Uterus (tissue), 4 donors: ENCODE results near the gene ME3. TPM values are rescaled to one million over a fixed set of nuclear protein-coding genes. Genes with fewer than 3 reads are reported as not detected.
A peak's percentile ranks its signal among the peaks of the same experiment; 100 is the strongest.

ENCODE experiments used
- DNase-seq, 2 donors: peaks; one replicate each; pipeline ENCODE4 v3.0.0-alpha.2; 2019 to 2020
- H3K27ac ChIP-seq, 2 donors: fragments of 200-600 bp; sonication (generic); 1 replicate in 1 of 2; 2 replicates in 1 of 2; pipeline ENCODE4 v1.5.1; 2016 to 2018
- H3K27me3 ChIP-seq, 2 donors: fragments of 200-600 bp; sonication (generic); one replicate each; pipeline ENCODE4 v1.5.1; 2018 to 2019; ENCODE audit warnings: control low read depth in 1 of 2
- H3K36me3 ChIP-seq, 2 donors: fragments of 200-600 bp; sonication (generic); one replicate each; pipeline ENCODE4 v1.5.1; 2019; ENCODE audit warnings: control low read depth in 1 of 2
- H3K4me1 ChIP-seq, 2 donors: fragments of 200-600 bp; sonication (generic); one replicate each; pipeline ENCODE4 v1.5.1; 2018 to 2019; ENCODE audit warnings: control low read depth in 1 of 2
- H3K4me3 ChIP-seq, 2 donors: fragments of 200-600 bp; sonication (generic); 1 replicate in 1 of 2; 2 replicates in 1 of 2; pipeline ENCODE4 v1.5.1; 2018 to 2019; ENCODE audit warnings: mild to moderate bottlenecking in 1 of 2
- H3K9me3 ChIP-seq, 2 donors: fragments of 200-600 bp; sonication (generic); one replicate each; pipeline ENCODE4 v1.5.1; 2019; ENCODE audit warnings: control low read depth in 1 of 2
- CTCF ChIP-seq, 4 experiments: fragments of 200-600 bp in 2 of 4; fragments of 450-650 bp in 2 of 4; sonication (generic) in 2 of 4; IDR thresholded peaks; one replicate each; pipeline ENCODE4 v1.5.1; 2016 to 2019; ENCODE audit warnings: antibody characterized with exemption in 4 of 4, mild to moderate bottlenecking in 2 of 4, moderate library complexity in 1 of 4
- POLR2A ChIP-seq, 2 donors: fragments of 450-650 bp; IDR thresholded peaks; one replicate each; pipeline ENCODE4 v1.6.1; 2016; ENCODE audit warnings: antibody characterized with exemption in 2 of 2, mild to moderate bottlenecking in 1 of 2, moderate library complexity in 1 of 2
- intact Hi-C: fragments of 100-400 bp; cut with DNase I; formaldehyde crosslinking; loops from one replicate; pipeline ENCODE4 v1.15.1; 2023; ENCODE audit warnings: low total_unique reads
- total RNA-seq, 4 donors: library from RNA; depleted of rRNA in 3 of 4; stranded (reverse); fragments of >200 nt in 3 of 4; gene quantifications; one replicate each; pipeline versions ENCODE4 v1.1.0 to v1.2.4, GENCODE V29; 2014 to 2023
- donor health status: DM: yes; HTN: yes; CAD: no.

Gene ME3
- total RNA-seq, 4 donors from 2014 or later: 44.3 to 169 (median 54.2) TPM

DNA sequence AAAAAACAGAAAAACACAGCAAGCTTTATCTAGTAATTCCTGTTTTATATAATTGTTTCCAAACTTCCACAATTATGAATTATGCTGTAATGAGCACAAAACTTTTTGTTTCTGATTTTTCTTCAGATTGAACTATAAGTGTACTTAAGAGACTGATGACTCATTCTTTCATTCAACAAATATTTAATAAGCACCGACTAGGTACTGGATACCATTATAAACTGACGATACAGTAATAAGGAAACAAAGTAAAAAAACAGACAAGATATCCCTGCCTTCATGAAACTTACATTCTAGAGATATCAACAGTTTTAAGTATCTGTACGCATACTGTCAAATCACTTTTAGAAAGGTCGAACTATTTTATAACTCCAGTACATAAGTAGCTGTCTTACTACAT, 78.6 kb downstream of the ME3 start:
- no peak for DNase-seq
- no peaks in the 10 kb centered on the region for H3K9me3 ChIP-seq
- H3K36me3 ChIP-seq: no peaks in the 10 kb centered on the region
- H3K27me3 ChIP-seq: no peaks in the 10 kb centered on the region
- H3K4me3 ChIP-seq: no peak overlapping the region
- intact Hi-C loops: no loop called here
- H3K4me1 ChIP-seq: peaks cover 0 to 12% of the 10 kb centered on the region in 2 donors
- TF ChIP-seq CTCF (IDR thresholded peaks at IDR 0.05) (no peak), POLR2A (IDR thresholded peaks at IDR 0.05) (no peak)
- peak overlapping the region in 1 of 2 donors; percentile 3 for H3K27ac ChIP-seq

GRCh38 chr11:86592659-86593451, 79.6 kb downstream of the ME3 start:
- Histone ChIP-seq H3K9me3 (no peaks in the 10 kb centered on the region), H3K27me3 (no peaks in the 10 kb centered on the region), H3K4me1 (peaks cover 0 to 12% of the 10 kb centered on the region in 2 donors), H3K27ac (peak overlapping the region in 1 of 2 donors; percentile 60), H3K4me3 (no peak overlapping the region), H3K36me3 (no peaks in the 10 kb centered on the region)
- TF ChIP-seq POLR2A (IDR thresholded peaks at IDR 0.05): no peak
- no peak for TF ChIP-seq CTCF (IDR thresholded peaks at IDR 0.05)
- intact Hi-C loops: no loop called here
- DNase-seq: peak; percentile 26 to 63

- H3K4me3 ChIP-seq: no peak overlapping the region
- no peaks in the 10 kb centered on the region for H3K36me3 ChIP-seq
- no peaks in the 10 kb centered on the region for H3K27me3 ChIP-seq
- no peaks in the 10 kb centered on the region for H3K9me3 ChIP-seq
- H3K27ac ChIP-seq: peak overlapping the region in 1 of 2 donors; percentile 60
- intact Hi-C loops: no loop called here
- DNase-seq: no peak
- peaks cover 0 to 8% of the 10 kb centered on the region in 2 donors for H3K4me1 ChIP-seq
- TF ChIP-seq POLR2A (IDR thresholded peaks at IDR 0.05) (no peak), CTCF (IDR thresholded peaks at IDR 0.05) (no peak)
Observed at GRCh38 chr11:86592047-86592591, 80.3 kb downstream of the ME3 start.

DNA sequence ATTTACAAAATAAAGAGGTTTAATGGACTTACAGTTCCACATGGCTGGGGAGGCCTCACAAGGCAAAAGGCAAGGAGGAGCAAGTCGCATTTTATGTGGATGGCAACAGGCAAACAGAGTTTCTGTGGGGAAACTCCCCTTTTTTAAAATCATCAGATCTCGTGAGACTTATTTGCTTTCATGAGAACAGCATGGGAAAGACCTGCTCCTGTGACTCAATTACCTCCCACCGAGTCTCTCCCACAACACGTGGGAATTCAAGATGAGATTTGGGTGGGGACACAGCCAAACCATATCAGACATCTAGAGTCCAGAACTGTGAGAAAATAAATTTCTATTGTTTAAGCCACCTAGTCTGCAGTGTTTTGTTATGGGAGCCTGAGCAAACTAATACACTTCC, 80.8 kb downstream of the ME3 start:
- peaks cover 0 to 5% of the 10 kb centered on the region in 2 donors for H3K4me1 ChIP-seq
- TF ChIP-seq POLR2A (IDR thresholded peaks at IDR 0.05): no peak
- TF ChIP-seq CTCF (IDR thresholded peaks at IDR 0.05): no peak
- no peak for DNase-seq
- H3K4me3 ChIP-seq: no peak overlapping the region
- no peaks in the 10 kb centered on the region for H3K9me3 ChIP-seq
- H3K27ac ChIP-seq: peak overlapping the region in 1 of 2 donors; percentile 60
- intact Hi-C loops: no loop called here
- no peaks in the 10 kb centered on the region for H3K27me3 ChIP-seq
- no peaks in the 10 kb centered on the region for H3K36me3 ChIP-seq

DNA sequence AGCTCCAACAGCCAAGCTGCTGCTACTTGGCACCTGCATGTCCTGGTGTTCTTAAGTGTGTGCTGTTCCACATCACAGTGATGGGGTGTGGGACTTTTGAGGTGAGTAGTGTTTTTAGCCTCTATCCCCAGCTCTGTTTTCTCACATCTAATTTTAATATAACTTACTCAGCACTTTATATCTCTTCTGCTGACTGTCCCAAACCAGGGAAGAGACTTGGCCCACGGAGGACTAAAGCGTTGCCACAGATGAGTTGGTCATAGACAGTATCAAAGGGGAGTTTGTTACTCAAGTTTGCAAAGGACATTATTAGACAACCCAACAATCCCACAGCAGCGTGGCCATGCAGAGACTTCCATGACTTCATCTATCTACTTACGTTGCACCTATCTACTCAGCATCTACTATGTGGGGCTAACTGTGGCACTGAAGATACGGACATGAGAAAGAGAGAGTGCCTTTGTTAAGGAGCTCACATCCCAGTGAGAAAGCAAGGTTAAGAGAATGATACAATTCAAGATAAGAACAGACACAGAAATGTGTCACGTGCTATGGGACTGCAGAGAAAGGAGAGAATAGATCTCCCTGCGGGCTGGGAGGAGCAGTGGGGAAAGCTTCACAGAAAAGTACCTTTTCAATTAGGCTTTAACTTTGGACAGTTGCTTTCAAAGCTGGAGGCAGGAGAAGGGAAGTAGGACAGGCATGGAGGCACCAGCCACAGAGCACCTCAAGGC, 82.4 kb downstream of the ME3 start:
- intact Hi-C loops: no loop called here
- Histone ChIP-seq H3K9me3 (no peaks in the 10 kb centered on the region), H3K4me3 (no peak overlapping the region), H3K36me3 (no peaks in the 10 kb centered on the region), H3K27ac (peak overlapping the region in 1 of 2 donors; percentile 84), H3K27me3 (no peaks in the 10 kb centered on the region), H3K4me1 (peaks cover 0 to 5% of the 10 kb centered on the region in 2 donors)
- TF ChIP-seq CTCF (IDR thresholded peaks at IDR 0.05) (no peak), POLR2A (IDR thresholded peaks at IDR 0.05) (no peak)
- DNase-seq: no peak
